Endothelial cell of umbilical vein (primary cell): ENCODE data around the gene TUBGCP4.

Experiments used
- EZH2 ChIP-seq: IDR thresholded peaks from 2 replicates; pipeline ENCODE4 v1.6.1; 2012; ENCODE audit warnings: borderline replicate concordance, low read depth, mild to moderate bottlenecking, moderate library complexity, low read length, inconsistent platforms; ENCODE audit not compliant: severe bottlenecking
- POLR2AphosphoS5 ChIP-seq: IDR thresholded peaks from 2 replicates; pipeline ENCODE4 v1.6.1; 2012; ENCODE audit warnings: low read depth, mild to moderate bottlenecking, control low read depth, low read length, moderate library complexity; ENCODE audit not compliant: insufficient read depth
- TF ChIP-seq, protein P1 (sequence below), 2 donors: IDR thresholded peaks; 1 replicate in 1 of 2; 2 replicates in 1 of 2; pipeline ENCODE4 v1.5.1; 2011; ENCODE audit warnings: low read length in 2 of 2, mild to moderate bottlenecking in 2 of 2, moderate library complexity in 2 of 2, control low read depth in 1 of 2, inconsistent platforms in 1 of 2, low read depth in 1 of 2; ENCODE audit not compliant: insufficient read depth in 1 of 2; ENCODE audit errors: extremely low read depth in 1 of 2

GRCh38 chr15:43382310-43382709, 11.4 kb downstream of the TUBGCP4 start:
- TF ChIP-seq POLR2AphosphoS5 = no peak
- TF ChIP-seq, protein P1, sequence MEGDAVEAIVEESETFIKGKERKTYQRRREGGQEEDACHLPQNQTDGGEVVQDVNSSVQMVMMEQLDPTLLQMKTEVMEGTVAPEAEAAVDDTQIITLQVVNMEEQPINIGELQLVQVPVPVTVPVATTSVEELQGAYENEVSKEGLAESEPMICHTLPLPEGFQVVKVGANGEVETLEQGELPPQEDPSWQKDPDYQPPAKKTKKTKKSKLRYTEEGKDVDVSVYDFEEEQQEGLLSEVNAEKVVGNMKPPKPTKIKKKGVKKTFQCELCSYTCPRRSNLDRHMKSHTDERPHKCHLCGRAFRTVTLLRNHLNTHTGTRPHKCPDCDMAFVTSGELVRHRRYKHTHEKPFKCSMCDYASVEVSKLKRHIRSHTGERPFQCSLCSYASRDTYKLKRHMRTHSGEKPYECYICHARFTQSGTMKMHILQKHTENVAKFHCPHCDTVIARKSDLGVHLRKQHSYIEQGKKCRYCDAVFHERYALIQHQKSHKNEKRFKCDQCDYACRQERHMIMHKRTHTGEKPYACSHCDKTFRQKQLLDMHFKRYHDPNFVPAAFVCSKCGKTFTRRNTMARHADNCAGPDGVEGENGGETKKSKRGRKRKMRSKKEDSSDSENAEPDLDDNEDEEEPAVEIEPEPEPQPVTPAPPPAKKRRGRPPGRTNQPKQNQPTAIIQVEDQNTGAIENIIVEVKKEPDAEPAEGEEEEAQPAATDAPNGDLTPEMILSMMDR (IDR thresholded peaks at IDR 0.05; ENCODE audit: extremely low read depth in 1 of 2, insufficient read depth in 1 of 2, low read depth in 1 of 2, low read length in 2 of 2) = no peak
- TF ChIP-seq EZH2 = no peak
